OCI-LY1 (cell line): ENCODE results near the gene PARN.

ENCODE experiments used
- CTCF ChIP-seq: fragments of 200-600 bp; sonication (generic), shearing (Covaris generic); IDR thresholded peaks from 2 replicates; pipeline ENCODE4 v1.5.1; 2017; ENCODE audit warnings: mild to moderate bottlenecking, antibody characterized with exemption, low read length, moderate library complexity, mixed read lengths
- EZH2 ChIP-seq: fragments of 200-600 bp; sonication (generic), shearing (Covaris generic); IDR thresholded peaks from 2 replicates; pipeline ENCODE4 v1.8.0; 2017; ENCODE audit warnings: borderline replicate concordance, mixed run types, mild to moderate bottlenecking, antibody characterized with exemption, low read length, moderate library complexity, mixed read lengths

DNA sequence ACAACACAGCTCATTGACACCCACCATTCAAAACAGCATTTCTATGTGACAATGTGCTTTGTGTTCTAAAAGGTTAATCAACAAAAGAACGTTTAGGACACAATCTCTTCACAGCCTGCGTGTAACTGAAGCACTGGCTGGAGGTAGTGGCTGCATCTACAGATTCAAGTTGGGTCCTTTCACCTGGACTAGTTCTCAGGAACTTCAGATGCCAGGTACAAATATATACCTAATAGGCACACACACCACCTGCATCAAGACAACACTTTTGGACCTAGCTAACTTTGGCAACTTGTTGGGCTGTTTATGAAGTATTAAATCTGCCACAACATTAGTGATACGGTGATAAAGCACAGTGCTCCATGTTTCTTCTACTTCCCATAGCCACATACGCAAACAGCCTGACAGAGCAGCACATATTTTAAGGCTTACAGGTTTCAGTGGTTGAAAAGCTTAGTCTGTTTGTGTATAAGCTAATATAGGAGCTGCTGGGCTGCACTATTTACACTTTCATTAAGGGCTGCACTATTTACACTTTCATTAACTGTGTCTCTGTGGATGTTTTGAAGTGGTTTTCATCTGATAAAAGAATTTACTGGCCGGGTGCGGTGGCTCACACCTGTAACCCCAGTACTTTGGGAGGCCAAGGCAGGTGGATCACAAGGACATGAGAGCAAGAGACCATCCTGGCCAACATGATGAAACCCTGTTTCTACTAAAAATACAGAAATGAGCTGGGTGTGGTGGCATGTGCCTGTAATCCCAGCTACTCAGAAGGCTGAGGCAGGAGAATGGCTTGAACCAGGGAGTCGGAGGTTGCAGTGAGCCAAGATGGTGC lies 132.6 kb downstream of the PARN start:
- no peak for TF ChIP-seq CTCF
- no peak for TF ChIP-seq EZH2
